Testis (tissue), 2 donors: ENCODE data around the gene FOXN3.

ENCODE experiments used
- POLR2A ChIP-seq: fragments of 450-650 bp; IDR thresholded peaks from one replicate; pipeline ENCODE4 v1.6.1; 2017; ENCODE audit warnings: antibody characterized with exemption, mild to moderate bottlenecking, moderate library complexity
- TF ChIP-seq, protein P1 (sequence below), 3 experiments: fragments of 450-650 bp in 2 of 3; fragments of 200-600 bp in 1 of 3; sonication (generic) in 1 of 3; IDR thresholded peaks; one replicate each; pipeline ENCODE4 v1.5.1; 2016 to 2019; ENCODE audit warnings: antibody characterized with exemption in 3 of 3, mild to moderate bottlenecking in 2 of 3, moderate library complexity in 1 of 3

DNA sequence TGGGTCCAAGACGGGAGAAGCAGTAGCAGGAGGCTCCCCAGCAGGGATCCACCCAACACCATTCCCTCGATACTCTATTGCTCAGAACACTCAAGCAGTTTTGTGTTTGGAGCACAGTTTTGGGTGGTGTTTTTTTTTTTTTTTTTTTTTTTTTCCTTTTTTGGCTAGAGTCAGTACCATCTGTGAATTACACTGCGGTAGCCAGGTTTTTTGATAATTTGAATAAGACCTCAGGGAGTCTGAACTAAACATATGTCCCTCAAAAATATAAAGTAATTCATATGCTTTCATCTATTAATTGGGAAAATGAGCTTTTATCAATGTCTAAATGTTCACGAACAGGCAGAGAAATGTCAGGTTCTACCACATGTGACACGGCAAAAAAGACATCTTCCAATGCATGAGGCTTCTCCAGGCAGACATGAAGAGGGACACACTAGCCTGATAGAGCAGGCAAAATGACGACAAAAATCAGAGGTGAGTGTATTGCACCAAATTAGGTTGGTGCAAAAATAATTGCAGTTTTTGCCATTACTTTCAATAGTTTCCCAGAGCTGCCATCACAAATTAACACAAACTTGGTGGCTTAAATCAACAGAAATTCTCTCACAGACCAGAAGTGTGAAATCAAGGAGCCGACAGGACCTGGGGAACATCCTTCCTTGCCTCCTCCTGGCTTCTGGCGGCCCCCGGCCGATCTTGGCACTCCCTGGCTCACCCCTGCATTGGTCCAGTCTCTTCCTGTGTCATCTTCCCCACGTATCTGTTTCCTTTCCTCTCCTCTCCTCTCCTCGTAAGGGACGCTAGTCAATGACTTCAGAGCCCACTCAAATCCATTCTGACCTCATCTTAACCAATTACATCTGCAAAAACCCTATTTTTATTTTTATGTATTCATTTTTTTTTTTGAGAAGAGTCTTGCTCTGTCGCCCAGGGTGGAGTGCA, 33.9 kb downstream of the FOXN3 start:
- TF ChIP-seq, protein P1, sequence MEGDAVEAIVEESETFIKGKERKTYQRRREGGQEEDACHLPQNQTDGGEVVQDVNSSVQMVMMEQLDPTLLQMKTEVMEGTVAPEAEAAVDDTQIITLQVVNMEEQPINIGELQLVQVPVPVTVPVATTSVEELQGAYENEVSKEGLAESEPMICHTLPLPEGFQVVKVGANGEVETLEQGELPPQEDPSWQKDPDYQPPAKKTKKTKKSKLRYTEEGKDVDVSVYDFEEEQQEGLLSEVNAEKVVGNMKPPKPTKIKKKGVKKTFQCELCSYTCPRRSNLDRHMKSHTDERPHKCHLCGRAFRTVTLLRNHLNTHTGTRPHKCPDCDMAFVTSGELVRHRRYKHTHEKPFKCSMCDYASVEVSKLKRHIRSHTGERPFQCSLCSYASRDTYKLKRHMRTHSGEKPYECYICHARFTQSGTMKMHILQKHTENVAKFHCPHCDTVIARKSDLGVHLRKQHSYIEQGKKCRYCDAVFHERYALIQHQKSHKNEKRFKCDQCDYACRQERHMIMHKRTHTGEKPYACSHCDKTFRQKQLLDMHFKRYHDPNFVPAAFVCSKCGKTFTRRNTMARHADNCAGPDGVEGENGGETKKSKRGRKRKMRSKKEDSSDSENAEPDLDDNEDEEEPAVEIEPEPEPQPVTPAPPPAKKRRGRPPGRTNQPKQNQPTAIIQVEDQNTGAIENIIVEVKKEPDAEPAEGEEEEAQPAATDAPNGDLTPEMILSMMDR (IDR thresholded peaks at IDR 0.05) = no peak
- TF ChIP-seq POLR2A = no peak
